GM19240 (cell line): ENCODE data around the gene BFAR.
A peak's percentile ranks its signal among the peaks of the same experiment; 100 is the strongest.
"Not testable (repeated sequence)": the region's sequence is repeated elsewhere in the genome, so short reads cannot be mapped to it uniquely, and the experiment has no call there.

Experiments
- DNase-seq: peaks from one replicate; pipeline ENCODE4 v3.0.0; 2011; ENCODE audit warnings: low spot score; ENCODE audit not compliant: insufficient read length

BFAR gene

DNA sequence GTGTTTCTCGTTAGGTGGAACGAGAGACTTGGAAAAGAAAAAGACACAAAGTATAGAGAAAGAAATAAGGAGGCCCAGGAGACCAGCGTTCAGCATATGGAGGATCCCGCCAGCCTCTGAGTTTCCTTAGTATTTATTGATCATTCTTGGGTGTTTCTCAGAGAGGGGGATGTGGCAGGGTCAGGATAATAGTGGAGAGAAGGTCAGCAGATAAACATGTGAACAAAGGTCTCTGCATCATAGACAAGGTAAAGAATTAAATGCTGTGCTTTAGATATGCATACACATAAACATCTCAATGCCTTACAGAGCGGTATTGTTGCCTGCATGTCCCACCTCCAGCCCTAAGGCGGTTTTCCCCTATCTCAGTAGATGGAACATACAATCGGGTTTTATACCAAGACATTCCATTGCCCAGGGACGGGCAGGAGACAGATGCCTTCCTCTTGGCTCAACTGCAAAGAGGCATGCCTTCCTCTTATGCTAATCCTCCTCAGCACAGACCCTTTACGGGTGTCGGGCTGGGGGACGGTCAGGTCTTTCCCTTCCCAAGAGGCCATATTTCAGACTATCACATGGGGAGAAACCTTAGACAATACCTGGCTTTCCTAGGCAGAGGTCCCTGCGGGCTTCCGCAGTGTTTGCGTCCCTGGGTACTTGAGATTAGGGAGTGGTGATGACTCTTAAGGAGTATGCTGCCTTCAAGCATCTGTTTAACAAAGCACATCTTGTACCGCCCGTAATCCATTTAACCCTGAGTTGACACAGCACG is 3.6 kb downstream of the BFAR start:
- DNase-seq = not testable (repeated sequence)

- DNase-seq = not testable (repeated sequence)
Measured at GRCh38 chr16:14636951-14637240, 4.1 kb downstream of the BFAR start.

- no peak for DNase-seq
Measured at GRCh38 chr16:14640538-14640937, 7.8 kb downstream of the BFAR start.

DNA sequence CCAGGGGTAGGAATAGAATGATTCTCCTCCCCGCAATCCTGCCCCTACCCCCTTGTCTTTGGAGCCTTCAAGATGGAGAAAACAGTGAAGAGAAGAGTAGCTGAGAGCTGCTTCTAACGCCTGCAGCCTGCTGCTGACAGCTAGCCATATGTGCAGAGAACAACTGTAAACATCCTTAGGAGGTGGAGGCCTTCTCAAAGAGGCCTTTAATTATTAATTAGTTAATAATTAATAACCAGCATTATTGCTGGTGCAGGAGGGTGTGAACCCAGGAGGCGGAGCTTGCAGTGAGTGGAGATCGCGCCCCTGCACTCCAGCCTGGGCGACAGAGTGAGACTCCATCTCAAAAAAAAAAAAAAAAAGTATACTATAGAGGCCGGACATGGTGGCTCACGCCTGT is 8.5 kb downstream of the BFAR start:
- DNase-seq = no peak

DNA sequence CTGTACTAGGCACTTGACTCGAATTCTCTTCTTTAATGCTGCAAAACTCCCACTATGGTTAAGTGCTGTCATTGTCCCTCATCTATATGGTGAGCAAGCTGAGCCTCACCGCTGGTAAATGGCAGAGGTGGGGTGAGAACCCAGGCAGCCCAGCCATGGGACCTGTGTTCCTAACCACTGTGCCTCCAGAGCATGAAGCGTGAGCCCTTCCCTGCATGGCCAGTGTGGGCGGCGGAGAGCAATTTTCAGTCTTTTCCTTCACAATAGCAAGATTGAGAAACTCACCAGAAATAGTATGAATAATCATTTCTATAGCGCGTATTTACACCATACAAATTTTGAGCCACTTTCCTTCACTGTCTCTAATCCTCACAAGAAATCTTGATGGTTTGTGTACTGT is 9.2 kb downstream of the BFAR start:
- no peak for DNase-seq

GRCh38 chr16:14649816-14650215 is 17.1 kb downstream of the BFAR start:
- no peak for DNase-seq

- no peak for DNase-seq
Measured at GRCh38 chr16:14650629-14651028, 17.9 kb downstream of the BFAR start.

DNA sequence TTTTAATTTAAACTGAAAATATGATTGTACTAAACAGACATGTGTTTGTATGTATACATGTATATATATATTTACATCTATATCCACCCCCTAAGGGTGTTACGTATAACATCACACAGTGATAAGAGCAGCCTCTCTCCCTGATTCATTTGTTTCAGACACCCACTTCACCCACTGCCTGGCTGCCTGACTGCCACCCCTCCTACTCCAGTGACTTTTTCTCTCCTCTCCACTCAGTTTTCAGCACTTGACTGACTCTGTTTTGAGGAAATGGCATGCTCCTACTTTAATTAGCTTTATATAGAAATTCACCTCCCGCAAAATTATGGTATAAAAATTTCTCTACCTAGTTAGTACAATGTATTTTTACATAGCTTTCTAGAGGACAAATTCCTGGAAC is 20.0 kb downstream of the BFAR start:
- DNase-seq = no peak

GRCh38 chr16:14658063-14658462 is 25.3 kb downstream of the BFAR start:
- DNase-seq = peak; percentile 27

GRCh38 chr16:14667347-14668266 is 34.9 kb downstream of the BFAR start:
- DNase-seq = no peak

GRCh38 chr16:14668556-14669223 is 35.9 kb downstream of the BFAR start:
- no peak for DNase-seq

GRCh38 chr16:14669776-14670175 is 37.0 kb downstream of the BFAR start:
- DNase-seq = no peak

- peak; percentile 66 for DNase-seq
Measured at GRCh38 chr16:14672403-14672971, 39.7 kb downstream of the BFAR start.

DNA sequence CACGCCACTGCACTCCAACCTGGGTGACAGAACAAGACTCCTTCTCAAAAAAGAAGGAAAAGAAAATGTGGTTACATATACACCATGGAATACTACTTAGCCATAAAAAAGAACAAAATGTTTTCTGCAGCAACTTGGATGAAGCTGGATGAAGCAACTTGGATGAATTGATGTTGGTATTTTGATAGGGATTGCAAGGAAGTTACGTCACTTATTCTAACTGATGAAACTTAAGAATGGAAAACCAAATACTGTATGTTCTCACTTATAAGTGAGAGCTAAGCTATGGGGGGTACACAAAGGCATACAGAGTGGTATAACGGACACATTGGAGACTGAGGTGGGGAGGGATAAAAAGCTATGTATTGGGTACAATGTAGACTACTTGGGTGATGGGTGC is 43.9 kb downstream of the BFAR start:
- no peak for DNase-seq

GRCh38 chr16:14677627-14678026 is 44.9 kb downstream of the BFAR start:
- DNase-seq = no peak

GRCh38 chr16:14678748-14679497 is 46.2 kb downstream of the BFAR start:
- no peak for DNase-seq

DNA sequence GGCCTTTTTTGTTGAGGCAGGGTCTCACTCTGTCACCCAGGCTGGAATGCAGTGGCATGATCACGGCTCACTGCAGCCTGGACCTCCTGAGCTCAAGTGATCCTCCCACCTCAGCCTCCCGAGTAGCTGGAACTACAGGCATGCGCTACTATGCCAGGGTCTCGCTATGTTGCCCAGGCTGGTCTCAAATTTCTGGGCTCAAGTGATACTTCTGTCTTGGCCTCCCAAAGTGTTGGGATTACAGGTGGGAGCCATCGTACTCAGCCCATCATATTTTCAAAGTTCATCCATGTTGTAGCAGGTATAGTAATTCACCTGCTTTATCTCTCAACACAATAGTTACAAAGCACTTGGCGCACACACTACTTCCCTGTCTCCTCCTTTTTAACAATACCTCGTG is 47.6 kb downstream of the BFAR start:
- DNase-seq = not testable (repeated sequence)

GRCh38 chr16:14681115-14681514 is 48.4 kb downstream of the BFAR start:
- DNase-seq = no peak

- no peak for DNase-seq
Measured at GRCh38 chr16:14682121-14682520, 49.4 kb downstream of the BFAR start.

GRCh38 chr16:14685870-14686793 is 53.4 kb downstream of the BFAR start:
- not testable (repeated sequence) for DNase-seq
